K562 (cell line): ENCODE results near the gene FAM174C. TPM values are rescaled to one million over a fixed set of nuclear protein-coding genes. Genes with fewer than 3 reads are reported as not detected.

ENCODE experiments used
- FOXA1 ChIP-seq: fragments of 450-650 bp; IDR thresholded peaks from 2 replicates; pipeline ENCODE4 v1.6.1; 2016; ENCODE audit warnings: mild to moderate bottlenecking, borderline replicate concordance
- HDGF ChIP-seq: fragments of 450-650 bp; IDR thresholded peaks from 2 replicates; pipeline ENCODE4 v1.6.1; 2016
- NCOA1 ChIP-seq: fragments of 450-650 bp; IDR thresholded peaks from 2 replicates; pipeline ENCODE4 v1.6.1; 2016; ENCODE audit warnings: low read depth
- NUFIP1 ChIP-seq: fragments of 450-650 bp; IDR thresholded peaks from 2 replicates; pipeline ENCODE4 v1.6.1; 2018; ENCODE audit not compliant: partially characterized antibody
- POLR2G ChIP-seq: fragments of 200-400 bp; formaldehyde crosslinking; IDR thresholded peaks from 2 replicates; pipeline ENCODE4 v1.6.1; 2017; ENCODE audit warnings: low read depth, mild to moderate bottlenecking, antibody characterized with exemption, low read length, moderate library complexity
- ZFPM2 ChIP-seq: fragments of 250-450 bp; sonication (Bioruptor Pico); IDR thresholded peaks from 2 replicates; pipeline ENCODE4 v1.5.1; 2022; ENCODE audit warnings: mild to moderate bottlenecking
- ZNF589 ChIP-seq: fragments of 200-800 bp; sonication (Bioruptor generic); IDR thresholded peaks from 2 replicates; pipeline ENCODE4 v1.6.1; 2016; ENCODE audit warnings: low read depth, missing genetic modification characterization, missing compliant biosample characterization
- polyA plus RNA-seq, 8 experiments: library from polyadenylated mRNA; depleted of rRNA in 4 of 8; stranded (reverse) in 5 of 8; unstranded in 3 of 8; fragments of >200 nt; fragmentation: Nextera tagmentation in 2 of 8; fragmentation: Illumina TruSeq in 1 of 8; extraction: Ambion mirVana in 2 of 8; extraction: Trizol in 1 of 8; gene quantifications; 2 replicates each; pipeline versions ENCODE4 v1.2.1 to v1.2.3, GENCODE V29; 2011 to 2014; ENCODE audit warnings: inconsistent platforms in 1 of 8, missing spikeins in 1 of 8
- total RNA-seq, 7 experiments: library from RNA; depleted of rRNA in 6 of 7; stranded (reverse); fragments of >200 nt in 6 of 7; fragmentation: Illumina TruSeq in 2 of 7; extraction: Trizol in 2 of 7; gene quantifications; 2 replicates each; pipeline versions ENCODE4 v1.2.1 to v1.2.3, GENCODE V29; 2011 to 2021; ENCODE audit warnings: low replicate concordance in 1 of 7
- TF ChIP-seq, protein P1 (sequence below), 2 experiments: fragments of 450-650 bp in 1 of 2; sonication (generic) in 1 of 2; formaldehyde crosslinking in 1 of 2; IDR thresholded peaks; 2 replicates each; pipeline versions ENCODE4 v1.7.1 to v1.9.0; 2016 to 2022; ENCODE audit warnings: inconsistent platforms in 1 of 2, mild to moderate bottlenecking in 1 of 2, missing genetic modification reagents in 1 of 2
- TF ChIP-seq, protein P2 (sequence below): fragments of 450-650 bp; IDR thresholded peaks from 2 replicates; pipeline ENCODE4 v1.6.1; 2017; ENCODE audit warnings: antibody characterized with exemption, mild to moderate bottlenecking
- TF ChIP-seq, protein P3 (sequence below): fragments of 450-650 bp; IDR thresholded peaks from 2 replicates; pipeline ENCODE4 v1.7.1; 2018; ENCODE audit warnings: mild to moderate bottlenecking, low read depth; ENCODE audit not compliant: partially characterized antibody

Gene FAM174C
- total and polyA plus RNA-seq, 9 of the 15 experiments (the other 6 are each of a cell fraction or from before 2014, with no cell fraction given): 0.66 to 89.6 (median 20.3) TPM

DNA sequence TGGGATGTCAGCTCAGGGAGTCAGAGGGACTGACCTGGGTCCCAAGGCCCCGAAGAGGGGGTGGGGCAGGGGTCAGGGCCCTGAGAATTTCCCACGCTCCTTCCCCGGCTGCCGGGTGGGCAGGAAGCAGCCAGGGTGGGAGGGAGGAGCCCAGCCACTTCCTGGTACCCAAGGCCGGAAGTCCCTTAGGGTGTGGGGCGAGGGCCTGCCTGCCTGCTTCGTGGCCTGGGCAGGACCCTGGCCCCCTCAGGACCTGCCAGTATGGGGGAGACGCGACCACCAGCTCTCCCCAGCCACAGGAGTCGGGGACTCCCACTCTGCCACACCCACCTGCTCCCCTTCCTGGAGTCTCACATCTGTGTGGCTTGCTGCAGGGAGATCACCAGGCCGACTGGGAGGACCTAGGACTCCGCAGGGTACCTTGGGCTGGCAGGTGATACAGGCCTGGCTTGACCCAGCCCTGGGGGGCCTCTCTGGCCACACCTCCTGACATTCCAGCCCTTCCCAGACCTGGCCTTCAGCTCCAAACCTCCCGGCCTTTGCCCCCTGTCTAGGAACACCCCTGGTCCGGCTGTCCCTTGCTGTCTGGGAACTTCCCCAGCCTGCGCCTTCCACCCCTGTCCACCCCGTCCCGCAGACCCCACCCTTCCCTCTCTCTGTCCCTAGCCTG is 16.0 kb upstream of the FAM174C start (continued):
- TF ChIP-seq, protein P1, sequence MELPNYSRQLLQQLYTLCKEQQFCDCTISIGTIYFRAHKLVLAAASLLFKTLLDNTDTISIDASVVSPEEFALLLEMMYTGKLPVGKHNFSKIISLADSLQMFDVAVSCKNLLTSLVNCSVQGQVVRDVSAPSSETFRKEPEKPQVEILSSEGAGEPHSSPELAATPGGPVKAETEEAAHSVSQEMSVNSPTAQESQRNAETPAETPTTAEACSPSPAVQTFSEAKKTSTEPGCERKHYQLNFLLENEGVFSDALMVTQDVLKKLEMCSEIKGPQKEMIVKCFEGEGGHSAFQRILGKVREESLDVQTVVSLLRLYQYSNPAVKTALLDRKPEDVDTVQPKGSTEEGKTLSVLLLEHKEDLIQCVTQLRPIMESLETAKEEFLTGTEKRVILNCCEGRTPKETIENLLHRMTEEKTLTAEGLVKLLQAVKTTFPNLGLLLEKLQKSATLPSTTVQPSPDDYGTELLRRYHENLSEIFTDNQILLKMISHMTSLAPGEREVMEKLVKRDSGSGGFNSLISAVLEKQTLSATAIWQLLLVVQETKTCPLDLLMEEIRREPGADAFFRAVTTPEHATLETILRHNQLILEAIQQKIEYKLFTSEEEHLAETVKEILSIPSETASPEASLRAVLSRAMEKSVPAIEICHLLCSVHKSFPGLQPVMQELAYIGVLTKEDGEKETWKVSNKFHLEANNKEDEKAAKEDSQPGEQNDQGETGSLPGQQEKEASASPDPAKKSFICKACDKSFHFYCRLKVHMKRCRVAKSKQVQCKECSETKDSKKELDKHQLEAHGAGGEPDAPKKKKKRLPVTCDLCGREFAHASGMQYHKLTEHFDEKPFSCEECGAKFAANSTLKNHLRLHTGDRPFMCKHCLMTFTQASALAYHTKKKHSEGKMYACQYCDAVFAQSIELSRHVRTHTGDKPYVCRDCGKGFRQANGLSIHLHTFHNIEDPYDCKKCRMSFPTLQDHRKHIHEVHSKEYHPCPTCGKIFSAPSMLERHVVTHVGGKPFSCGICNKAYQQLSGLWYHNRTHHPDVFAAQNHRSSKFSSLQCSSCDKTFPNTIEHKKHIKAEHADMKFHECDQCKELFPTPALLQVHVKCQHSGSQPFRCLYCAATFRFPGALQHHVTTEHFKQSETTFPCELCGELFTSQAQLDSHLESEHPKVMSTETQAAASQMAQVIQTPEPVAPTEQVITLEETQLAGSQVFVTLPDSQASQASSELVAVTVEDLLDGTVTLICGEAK (IDR thresholded peaks at IDR 0.05): peak; percentile 76
- TF ChIP-seq, protein P1 (CRISPR knock-in tag; IDR thresholded peaks at IDR 0.05): 0 out of 2 replicates have a peak, but pooled peaks have one; percentile 22
- TF ChIP-seq, protein P2, sequence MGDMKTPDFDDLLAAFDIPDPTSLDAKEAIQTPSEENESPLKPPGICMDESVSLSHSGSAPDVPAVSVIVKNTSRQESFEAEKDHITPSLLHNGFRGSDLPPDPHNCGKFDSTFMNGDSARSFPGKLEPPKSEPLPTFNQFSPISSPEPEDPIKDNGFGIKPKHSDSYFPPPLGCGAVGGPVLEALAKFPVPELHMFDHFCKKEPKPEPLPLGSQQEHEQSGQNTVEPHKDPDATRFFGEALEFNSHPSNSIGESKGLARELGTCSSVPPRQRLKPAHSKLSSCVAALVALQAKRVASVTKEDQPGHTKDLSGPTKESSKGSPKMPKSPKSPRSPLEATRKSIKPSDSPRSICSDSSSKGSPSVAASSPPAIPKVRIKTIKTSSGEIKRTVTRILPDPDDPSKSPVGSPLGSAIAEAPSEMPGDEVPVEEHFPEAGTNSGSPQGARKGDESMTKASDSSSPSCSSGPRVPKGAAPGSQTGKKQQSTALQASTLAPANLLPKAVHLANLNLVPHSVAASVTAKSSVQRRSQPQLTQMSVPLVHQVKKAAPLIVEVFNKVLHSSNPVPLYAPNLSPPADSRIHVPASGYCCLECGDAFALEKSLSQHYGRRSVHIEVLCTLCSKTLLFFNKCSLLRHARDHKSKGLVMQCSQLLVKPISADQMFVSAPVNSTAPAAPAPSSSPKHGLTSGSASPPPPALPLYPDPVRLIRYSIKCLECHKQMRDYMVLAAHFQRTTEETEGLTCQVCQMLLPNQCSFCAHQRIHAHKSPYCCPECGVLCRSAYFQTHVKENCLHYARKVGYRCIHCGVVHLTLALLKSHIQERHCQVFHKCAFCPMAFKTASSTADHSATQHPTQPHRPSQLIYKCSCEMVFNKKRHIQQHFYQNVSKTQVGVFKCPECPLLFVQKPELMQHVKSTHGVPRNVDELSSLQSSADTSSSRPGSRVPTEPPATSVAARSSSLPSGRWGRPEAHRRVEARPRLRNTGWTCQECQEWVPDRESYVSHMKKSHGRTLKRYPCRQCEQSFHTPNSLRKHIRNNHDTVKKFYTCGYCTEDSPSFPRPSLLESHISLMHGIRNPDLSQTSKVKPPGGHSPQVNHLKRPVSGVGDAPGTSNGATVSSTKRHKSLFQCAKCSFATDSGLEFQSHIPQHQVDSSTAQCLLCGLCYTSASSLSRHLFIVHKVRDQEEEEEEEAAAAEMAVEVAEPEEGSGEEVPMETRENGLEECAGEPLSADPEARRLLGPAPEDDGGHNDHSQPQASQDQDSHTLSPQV: peak; percentile 74
- TF ChIP-seq ZNF589 (CRISPR knock-in tag): no peak
- TF ChIP-seq ZFPM2: 0 out of 2 replicates have a peak, but pooled peaks have one; percentile 67
- no peak for TF ChIP-seq FOXA1
- TF ChIP-seq HDGF: 0 out of 2 replicates have a peak, but pooled peaks have one; percentile 14
- 0 out of 2 replicates have a peak, but pooled peaks have one; percentile 27 for TF ChIP-seq NCOA1
- peak; percentile 87 for TF ChIP-seq POLR2G
- TF ChIP-seq, protein P3, sequence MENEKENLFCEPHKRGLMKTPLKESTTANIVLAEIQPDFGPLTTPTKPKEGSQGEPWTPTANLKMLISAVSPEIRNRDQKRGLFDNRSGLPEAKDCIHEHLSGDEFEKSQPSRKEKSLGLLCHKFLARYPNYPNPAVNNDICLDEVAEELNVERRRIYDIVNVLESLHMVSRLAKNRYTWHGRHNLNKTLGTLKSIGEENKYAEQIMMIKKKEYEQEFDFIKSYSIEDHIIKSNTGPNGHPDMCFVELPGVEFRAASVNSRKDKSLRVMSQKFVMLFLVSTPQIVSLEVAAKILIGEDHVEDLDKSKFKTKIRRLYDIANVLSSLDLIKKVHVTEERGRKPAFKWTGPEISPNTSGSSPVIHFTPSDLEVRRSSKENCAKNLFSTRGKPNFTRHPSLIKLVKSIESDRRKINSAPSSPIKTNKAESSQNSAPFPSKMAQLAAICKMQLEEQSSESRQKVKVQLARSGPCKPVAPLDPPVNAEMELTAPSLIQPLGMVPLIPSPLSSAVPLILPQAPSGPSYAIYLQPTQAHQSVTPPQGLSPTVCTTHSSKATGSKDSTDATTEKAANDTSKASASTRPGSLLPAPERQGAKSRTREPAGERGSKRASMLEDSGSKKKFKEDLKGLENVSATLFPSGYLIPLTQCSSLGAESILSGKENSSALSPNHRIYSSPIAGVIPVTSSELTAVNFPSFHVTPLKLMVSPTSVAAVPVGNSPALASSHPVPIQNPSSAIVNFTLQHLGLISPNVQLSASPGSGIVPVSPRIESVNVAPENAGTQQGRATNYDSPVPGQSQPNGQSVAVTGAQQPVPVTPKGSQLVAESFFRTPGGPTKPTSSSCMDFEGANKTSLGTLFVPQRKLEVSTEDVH: peak; percentile 75
- no peak for TF ChIP-seq NUFIP1
